Activated CD8-positive, alpha-beta memory T cell treated with anti-CD3 and anti-CD28 coated beads for 36 hours (primary cell): ENCODE results near the gene FLVCR2. TPM values are rescaled to one million over a fixed set of nuclear protein-coding genes. Genes with fewer than 3 reads are reported as not detected.

Source experiments
- CTCF ChIA-PET: fragments of 350-600 bp; sonication (Branson Sonifier 250); formaldehyde crosslinking; loops from one replicate; lab custom pipeline; 2021; ENCODE audit warnings: antibody characterized with exemption; lab: Charles Lee
- POLR2A ChIA-PET: fragments of 350-600 bp; sonication (Branson Sonifier 250); formaldehyde crosslinking; loops from one replicate; lab custom pipeline; 2021; ENCODE audit warnings: antibody characterized with exemption; lab: Charles Lee
- total RNA-seq, 2 experiments: library from RNA; stranded (reverse); gene quantifications; one replicate each; pipeline ENCODE4 v1.2.3, GENCODE V29; 2021

FLVCR2 gene, protein sequence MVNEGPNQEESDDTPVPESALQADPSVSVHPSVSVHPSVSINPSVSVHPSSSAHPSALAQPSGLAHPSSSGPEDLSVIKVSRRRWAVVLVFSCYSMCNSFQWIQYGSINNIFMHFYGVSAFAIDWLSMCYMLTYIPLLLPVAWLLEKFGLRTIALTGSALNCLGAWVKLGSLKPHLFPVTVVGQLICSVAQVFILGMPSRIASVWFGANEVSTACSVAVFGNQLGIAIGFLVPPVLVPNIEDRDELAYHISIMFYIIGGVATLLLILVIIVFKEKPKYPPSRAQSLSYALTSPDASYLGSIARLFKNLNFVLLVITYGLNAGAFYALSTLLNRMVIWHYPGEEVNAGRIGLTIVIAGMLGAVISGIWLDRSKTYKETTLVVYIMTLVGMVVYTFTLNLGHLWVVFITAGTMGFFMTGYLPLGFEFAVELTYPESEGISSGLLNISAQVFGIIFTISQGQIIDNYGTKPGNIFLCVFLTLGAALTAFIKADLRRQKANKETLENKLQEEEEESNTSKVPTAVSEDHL
- total RNA-seq, result 1 to 10 TPM in 1 of 2 experiments, under 1 TPM in 1; 0.67 to 5.0 TPM

DNA sequence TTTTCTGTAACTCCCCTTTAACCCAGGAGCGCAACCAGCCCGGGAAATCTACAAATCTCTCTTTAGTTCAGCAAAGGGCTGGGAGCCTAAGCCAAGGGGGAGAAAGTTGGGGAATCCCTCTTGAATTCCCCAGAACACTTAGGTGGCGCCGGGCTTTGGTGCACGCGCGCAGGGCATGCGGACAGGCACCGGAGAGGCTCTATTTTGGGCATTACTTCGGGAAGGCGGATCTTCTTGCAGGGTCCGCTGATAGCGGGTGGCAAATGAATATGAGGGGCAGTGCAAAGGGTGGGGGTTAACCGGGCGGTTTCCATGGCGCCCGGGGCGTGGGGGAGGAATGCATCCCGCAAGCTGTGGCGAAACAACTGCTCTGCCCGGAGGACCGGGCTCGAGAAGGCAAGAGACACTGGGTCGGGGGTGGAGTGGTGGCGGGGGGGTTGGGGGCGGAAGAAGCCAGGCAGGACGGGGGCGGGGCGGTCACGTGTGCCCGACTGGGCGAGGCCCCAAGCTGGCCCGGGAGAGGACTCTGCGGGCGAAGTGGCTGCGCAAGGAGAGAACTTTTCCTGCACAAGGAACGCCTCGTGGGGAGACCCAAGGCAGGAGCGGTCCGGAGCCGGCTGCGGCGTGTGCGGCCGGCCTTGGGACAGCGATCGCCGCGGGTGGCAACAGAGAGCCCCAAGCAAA is at the start of gene FLVCR2:
TSS of gene FLVCR2 (plus strand) at position 519 of the 684 bp plus-strand sequence. CDS start 353 bp downstream, outside the sequence.
- CTCF ChIA-PET, result interaction anchor here (0.6 to 4.3 kb wide), 16 partner anchors 10 to 132 kb away, joined by 3 to 37 read pairs (median 6); partner anchors contain the start of genes ERG28 and TTLL5

DNA sequence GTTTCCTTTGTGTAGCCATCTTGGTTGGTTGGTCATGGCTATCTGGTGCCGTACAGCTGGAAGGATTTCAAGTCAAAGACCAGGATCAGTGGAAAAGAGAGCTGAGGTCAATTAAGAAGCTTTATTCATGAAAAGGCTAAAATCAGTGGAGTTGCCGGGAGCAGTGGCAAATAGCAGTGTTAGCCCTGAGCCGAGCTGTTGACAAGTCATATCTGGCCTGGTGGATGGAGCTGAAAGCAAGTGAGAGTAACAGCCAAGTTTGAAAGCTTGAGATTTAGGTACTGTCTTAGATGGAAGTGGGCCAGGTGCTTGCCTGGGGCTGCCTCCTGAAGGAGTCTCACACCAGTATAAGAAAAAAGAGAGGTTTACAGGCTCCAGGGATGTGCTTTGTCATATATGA is 47.2 kb upstream of the FLVCR2 start:
- POLR2A ChIA-PET, result no interaction called here
- CTCF ChIA-PET, result interaction anchor here (2.0 kb wide), 1 partner anchor 30 kb away, joined by 7 read pairs; no protein-coding TSS in a partner anchor

More for the DNA sequence above, at the start of gene FLVCR2:
- POLR2A ChIA-PET, result interaction anchor here (1.2 to 1.4 kb wide), 2 partner anchors 9 to 11 kb away, joined by 3 to 4 read pairs; no protein-coding TSS in a partner anchor

DNA sequence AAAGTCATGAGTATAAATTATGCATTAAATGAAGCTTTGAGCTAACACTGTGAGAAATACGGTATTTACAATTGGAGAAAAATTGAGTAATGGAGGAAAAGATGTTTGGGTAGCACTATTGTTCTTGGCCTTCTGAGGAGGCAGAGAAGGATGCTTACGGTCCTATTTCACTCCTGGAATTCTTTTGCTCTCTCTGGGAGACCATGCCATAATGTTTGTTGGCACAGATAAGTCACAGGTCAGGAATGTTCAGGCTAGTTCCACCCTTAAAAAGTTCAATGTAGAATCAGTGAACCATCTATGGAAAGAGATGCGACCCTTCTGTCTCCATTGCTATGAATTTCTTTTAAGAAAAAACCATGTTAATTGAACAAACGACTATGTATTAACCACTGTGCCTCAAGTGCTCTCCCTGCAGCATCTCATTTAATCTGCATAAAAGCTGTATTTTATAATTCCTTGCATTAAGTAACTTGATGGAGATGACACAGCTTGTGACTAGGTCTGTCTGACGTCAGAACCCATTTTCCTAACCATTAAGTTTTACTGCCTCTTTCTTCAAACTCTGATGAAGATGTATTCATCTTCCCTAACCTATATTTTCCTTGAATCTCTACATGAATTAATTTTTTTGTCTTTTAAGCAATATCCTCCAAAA is 46.6 kb upstream of the FLVCR2 start:
- ChIA-PET CTCF (interaction anchor here (2.0 kb wide), 1 partner anchor 30 kb away, joined by 7 read pairs; no protein-coding TSS in a partner anchor), POLR2A (no interaction called here)

DNA sequence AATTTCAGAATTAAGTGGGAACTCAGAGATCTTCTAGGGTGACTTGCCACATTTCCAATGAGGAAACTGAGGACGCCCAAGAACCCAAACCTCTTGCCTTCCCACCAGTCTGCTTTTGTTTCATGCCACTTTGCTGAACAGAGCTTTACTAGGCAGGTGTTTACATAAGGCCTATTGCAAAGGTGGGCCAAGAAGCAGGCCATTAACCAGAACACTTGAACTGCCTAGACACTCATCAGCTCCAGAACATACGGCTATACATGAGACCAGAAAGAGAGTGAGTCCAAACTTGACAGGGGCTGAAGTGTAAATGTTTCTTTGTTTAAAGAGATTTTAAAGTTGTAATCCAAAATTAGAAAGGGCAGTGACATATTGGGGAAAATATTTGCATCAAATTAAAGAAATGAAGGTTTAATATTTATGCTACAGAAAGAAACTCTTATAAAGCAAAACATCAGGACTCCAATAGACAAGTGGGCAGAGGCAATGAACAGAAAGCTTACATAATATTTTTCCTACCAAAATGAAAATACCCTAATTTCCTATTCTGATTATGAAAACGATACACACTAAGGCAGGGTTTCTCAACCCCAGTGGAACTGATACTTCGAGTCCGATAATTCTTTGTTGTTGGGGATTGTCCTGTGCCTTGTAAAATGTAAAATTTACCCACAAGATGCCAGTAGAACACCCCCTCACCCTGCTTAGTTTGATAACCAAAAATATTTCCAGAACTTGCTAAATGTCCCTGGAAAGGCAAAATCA is 44.4 kb upstream of the FLVCR2 start:
- ChIA-PET CTCF (interaction anchor here (0.6 to 1.6 kb wide), 6 partner anchors 10 to 695 kb away, joined by 3 to 9 read pairs (median 4); no protein-coding TSS in a partner anchor), POLR2A (no interaction called here)

DNA sequence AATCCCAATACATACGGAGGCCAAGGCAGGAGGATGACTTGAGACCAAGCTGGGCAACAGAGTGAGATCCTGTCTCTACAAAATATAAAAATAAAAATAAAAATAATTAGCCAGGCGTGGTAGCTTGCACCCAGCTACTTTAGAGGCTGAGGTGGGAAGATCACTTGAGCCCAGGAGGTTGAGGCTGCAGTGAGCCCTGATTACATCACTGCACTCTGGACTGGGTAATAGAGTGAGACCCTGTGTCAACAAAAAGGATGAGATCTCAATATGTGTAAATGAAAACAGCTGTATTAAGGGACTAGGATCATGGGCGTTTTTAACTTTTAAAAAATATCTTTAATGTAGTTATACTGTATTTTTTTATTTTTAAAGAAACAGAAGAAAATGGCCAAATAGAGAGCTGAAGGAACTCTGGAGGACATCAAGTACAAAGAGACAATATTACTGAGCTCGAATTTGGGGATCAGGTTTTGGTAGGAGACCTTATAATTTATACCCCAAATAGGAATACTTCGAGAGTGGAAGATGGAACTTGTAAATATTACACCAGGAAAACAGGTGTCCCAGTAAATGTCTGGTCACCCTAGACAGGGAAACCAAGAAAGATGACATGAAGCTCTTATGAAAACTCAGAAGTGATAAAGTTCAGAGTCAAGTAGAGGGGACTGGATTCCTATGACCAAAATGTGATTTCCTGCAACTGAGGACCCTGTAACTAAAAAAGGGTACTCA is 43.1 kb upstream of the FLVCR2 start:
- CTCF ChIA-PET, result interaction anchor here (0.8 to 1.1 kb wide), 3 partner anchors 10 to 43 kb away, joined by 3 to 4 read pairs (median 3); partner anchors contain the start of gene FLVCR2
- POLR2A ChIA-PET, result interaction anchor here (0.8 to 1.7 kb wide), 5 partner anchors 8 to 41 kb away, joined by 3 to 9 read pairs (median 6); no protein-coding TSS in a partner anchor

DNA sequence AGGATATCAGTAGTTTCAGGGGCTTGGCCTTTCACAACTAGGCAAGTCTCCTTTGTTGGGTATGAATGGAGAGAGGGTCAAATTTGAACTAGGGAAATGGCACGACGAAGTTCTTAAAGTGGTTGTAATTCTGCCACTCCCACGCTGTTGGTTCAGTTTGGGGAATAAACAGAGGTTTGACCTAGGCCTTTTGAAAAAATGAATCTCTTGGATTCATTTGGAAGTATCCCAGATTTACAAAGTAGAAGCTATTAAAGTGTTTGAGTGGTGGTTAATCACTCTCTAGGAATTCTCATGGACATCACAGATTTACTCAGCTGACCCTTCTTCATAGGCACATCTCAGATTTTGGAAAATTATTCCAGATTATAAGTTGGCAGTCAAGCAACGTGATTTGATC is 41.3 kb upstream of the FLVCR2 start:
- CTCF ChIA-PET, result no interaction called here
- POLR2A ChIA-PET, result interaction anchor here (0.8 kb wide), 1 partner anchor 14 kb away, joined by 4 read pairs; no protein-coding TSS in a partner anchor

DNA sequence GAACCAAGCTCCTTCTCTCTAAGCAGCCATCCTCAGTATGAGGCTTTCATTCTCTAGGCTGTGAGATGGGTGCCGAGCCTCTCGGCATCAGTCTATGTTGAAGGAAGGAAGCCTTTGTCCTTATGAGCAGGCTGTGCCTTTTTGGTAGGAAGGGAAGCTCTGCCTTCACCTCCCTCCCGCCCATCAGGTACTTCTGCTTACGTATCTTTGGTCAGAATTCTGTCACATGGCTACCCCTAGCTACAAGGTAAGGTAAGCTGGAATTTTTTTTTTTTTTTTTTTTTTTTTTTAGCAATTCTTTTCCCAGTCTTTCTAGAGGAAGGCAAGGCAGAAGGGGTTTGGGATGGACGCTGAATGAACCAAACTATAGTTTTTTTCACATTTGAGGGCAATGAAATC is 39.3 kb upstream of the FLVCR2 start:
- ChIA-PET POLR2A (interaction anchor here (0.6 to 5.5 kb wide), 8 partner anchors 9 to 43 kb away, joined by 3 to 61 read pairs (median 4); partner anchors contain the start of gene BATF), CTCF (interaction anchor here (0.9 to 2.9 kb wide), 8 partner anchors 10 to 50 kb away, joined by 3 to 15 read pairs (median 6); no protein-coding TSS in a partner anchor)

DNA sequence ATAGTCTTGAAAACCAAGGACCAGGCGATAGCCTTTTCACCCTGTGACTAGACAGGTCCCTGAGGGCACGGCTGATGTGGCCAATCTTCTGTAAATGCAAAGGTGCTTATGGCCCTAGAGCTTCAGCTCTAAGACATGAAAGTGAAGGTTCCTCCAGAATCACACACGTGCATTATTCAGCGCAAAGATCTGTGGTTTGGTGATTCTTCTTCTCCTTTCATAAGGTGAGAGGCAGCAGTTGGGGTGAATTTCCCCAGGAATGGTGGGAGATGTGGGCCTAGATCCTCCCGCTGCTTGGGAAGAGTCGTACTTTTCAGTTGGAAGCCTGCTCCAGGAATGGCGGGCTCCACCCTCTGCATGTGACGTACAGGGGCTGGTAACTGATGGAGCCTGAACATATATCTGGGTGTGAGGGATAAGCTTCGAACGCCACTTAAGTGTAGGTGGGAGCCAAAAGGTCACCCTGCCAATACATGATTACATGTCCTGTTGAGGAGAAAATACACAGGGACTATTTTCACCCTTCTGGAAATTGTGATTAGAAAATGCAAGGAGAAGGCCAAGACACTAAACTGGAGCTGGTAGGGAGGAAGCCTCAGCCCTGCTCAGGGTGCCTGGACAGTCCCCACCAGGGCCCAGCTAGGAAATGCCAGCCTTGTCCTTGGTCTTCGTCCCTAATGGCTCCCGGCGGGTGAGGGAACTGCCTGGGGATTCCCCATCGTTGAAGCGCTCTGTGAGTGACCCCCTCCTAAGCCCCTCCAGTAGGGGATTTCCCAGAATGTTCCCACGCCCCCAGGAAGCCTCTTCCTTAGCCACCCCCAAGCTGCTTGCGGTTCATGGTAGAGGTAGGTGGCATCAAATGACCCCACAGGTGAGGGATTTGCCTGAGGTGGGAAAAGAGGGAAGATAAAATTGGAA is 38.6 kb upstream of the FLVCR2 start:
- ChIA-PET CTCF (interaction anchor here (0.5 to 2.9 kb wide), 9 partner anchors 11 to 365 kb away, joined by 3 to 15 read pairs (median 6); no protein-coding TSS in a partner anchor), POLR2A (interaction anchor here (0.7 to 5.5 kb wide), 9 partner anchors 10 to 1847 kb away, joined by 3 to 61 read pairs (median 4); partner anchors contain the start of genes BATF and TTLL5)

DNA sequence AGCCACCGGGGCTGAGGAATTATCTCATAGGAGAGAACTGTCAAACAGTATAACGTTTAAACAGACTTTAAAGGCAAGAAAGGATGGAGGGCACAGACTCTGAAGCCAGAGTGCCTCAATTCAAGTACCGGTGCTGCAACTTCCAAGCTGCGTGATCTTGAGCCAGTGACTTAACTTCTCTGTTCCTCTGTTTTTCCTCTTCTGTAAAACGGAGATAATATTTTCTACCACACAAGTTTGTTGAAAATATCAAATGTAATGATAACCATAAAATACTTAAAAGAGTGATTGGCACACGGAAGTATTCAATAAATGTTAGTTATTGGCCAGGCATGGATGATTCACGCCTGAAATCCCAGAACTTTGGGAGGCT is 38.0 kb upstream of the FLVCR2 start:
- POLR2A ChIA-PET, result interaction anchor here (0.7 to 5.5 kb wide), 5 partner anchors 18 to 1848 kb away, joined by 3 to 61 read pairs (median 5); partner anchors contain the start of gene BATF
- CTCF ChIA-PET, result interaction anchor here (0.6 to 2.9 kb wide), 8 partner anchors 11 to 115 kb away, joined by 3 to 15 read pairs (median 6); no protein-coding TSS in a partner anchor

DNA sequence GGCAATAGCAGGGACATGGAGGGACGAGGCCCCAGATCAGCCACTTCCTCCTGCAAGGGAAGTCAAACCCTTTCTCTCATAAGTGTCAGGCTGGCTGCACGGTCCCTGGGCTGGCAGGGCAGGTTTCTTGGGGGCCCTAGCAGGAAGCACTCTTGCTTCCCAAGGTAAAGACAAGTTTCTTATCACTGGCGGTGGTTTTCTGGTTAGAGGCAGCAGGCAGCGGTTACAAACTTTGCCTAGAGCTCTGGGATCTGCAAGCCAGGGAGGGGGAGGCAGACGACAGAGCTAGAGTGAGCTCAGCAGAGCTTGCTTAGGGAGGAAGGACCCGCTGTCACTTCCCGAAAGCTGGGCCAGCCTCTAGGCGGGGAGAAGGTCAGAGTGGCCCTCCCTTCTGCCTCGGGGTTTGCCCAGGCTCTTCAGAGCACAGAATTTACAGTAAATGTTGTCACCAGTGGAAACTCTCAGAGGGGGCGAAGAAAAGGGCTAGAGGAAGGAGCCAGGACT is 35.8 kb upstream of the FLVCR2 start:
- CTCF ChIA-PET, result interaction anchor here (1.0 to 4.1 kb wide), 7 partner anchors 10 to 111 kb away, joined by 3 to 30 read pairs (median 9); no protein-coding TSS in a partner anchor
- POLR2A ChIA-PET, result interaction anchor here (0.6 to 5.5 kb wide), 9 partner anchors 10 to 417 kb away, joined by 4 to 61 read pairs (median 4); partner anchors contain the start of gene BATF

DNA sequence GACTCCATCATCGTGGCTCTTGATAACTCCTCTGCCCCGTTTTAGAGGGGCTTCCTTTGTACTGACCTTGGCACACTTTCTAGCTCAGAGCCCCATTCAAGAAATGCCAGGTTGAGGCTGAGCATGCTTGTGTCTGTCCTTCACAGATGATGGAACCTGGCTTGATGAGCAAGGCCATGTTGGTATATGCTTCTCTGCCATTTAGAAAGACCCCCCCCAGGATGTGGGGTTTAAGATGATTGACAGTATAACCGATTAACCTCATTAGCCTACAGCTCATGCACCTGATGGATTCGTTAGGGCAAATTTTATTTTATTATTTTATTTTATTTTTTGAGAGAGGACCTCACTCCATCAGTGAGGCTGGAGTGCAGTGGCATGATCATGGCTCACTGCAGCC is 35.2 kb upstream of the FLVCR2 start:
- ChIA-PET POLR2A (interaction anchor here (0.8 to 5.5 kb wide), 8 partner anchors 17 to 46 kb away, joined by 3 to 61 read pairs (median 4); partner anchors contain the start of gene BATF), CTCF (interaction anchor here (1.3 to 4.1 kb wide), 5 partner anchors 9 to 27 kb away, joined by 3 to 30 read pairs (median 10); no protein-coding TSS in a partner anchor)

DNA sequence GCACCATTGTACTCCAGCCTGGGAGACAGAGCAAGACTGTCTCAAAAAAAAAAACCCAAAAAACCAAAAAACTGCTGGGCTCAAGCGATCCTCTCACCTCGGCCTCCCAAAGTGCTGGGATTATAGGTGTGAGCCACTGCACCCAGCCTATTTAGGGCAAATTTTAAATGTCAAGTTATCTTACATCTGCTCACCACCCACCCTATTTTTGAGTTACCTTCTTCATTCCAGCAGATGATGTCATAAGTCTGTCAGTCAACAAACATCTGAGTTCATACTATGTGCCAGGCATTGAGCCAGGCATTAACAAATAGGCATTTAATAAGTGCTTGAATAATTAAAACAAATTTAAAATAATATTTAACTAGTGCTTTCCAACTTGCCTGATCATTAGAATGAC is 34.6 kb upstream of the FLVCR2 start:
- ChIA-PET POLR2A (interaction anchor here (0.8 to 5.5 kb wide), 6 partner anchors 10 to 47 kb away, joined by 3 to 61 read pairs (median 6); partner anchors contain the start of gene BATF), CTCF (interaction anchor here (1.3 to 4.1 kb wide), 5 partner anchors 9 to 27 kb away, joined by 3 to 30 read pairs (median 10); no protein-coding TSS in a partner anchor)

DNA sequence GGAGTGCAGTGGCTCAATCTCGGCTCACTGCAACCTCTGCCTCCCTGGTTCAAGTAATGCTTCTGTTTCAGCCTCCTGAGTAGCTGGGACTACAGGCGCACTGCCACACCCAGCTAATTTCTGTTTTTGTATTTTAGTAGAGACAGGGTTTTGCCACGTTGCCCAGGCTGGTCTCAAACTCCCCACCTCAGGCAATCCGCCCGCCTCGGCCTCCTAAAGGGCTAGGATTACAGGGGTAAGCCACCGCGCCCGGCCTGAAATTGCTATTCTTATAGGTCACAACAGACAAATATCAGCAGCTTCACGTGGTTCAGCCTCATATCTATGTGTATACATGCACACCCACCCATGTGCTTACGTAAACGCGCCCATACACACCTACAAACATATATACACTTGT is 32.5 kb upstream of the FLVCR2 start:
- POLR2A ChIA-PET, result no interaction called here
- CTCF ChIA-PET, result interaction anchor here (1.4 to 4.1 kb wide), 2 partner anchors 15 to 31 kb away, joined by 4 to 30 read pairs; no protein-coding TSS in a partner anchor

DNA sequence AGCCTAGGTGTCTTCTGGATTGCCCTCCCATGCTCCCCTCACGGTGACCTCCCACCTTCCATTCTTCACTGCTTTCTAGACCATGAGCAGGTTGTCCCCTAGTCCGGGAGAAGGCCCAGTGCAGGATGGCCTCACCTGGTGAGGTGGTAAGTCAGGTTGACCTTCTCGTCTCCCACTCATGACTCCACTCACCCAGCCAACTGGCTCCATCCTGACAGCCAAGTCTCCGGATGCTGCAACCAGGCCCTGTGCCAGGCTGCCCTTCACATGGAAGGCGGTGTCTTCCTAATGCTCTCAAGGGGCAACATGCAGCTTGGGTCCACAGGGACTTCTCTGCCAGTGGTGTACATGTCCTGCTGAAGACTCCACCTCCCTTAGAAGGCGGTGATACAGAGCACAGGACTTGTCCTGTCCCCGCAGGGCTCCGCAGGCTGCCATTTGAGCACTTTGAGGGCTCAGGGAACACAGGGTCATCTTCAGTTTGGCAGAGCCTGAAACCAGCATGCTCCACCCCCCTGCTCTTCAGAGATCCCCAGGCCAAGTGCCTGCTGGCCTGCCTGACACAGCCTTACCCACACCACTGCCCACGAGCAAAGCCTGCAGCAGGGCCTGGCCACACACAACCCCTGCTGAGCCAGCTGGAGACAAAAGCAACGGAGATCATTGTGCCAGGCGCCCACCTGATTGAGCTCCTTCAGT is 30.7 kb upstream of the FLVCR2 start:
- ChIA-PET CTCF (interaction anchor here (1.8 kb wide), 1 partner anchor 13 kb away, joined by 8 read pairs; no protein-coding TSS in a partner anchor), POLR2A (interaction anchor here (1.3 to 3.2 kb wide), 2 partner anchors 26 to 33 kb away, joined by 4 to 15 read pairs; partner anchors contain the start of gene BATF)
